Lower leg skin (tissue), 4 donors: ENCODE measurements around the gene PRELID2. TPM values are rescaled to one million over a fixed set of nuclear protein-coding genes. Genes with fewer than 3 reads are reported as not detected.

Source experiments
- DNase-seq, 2 donors: peaks; one replicate each; pipeline ENCODE4 v3.0.0-alpha.2; 2019; ENCODE audit warnings: low spot score in 2 of 2
- H3K4me3 ChIP-seq: fragments of 200-600 bp; sonication (generic); 2 replicates; pipeline ENCODE4 v1.5.1; 2017; ENCODE audit warnings: mild to moderate bottlenecking, low read depth; ENCODE audit not compliant: poor library complexity, severe bottlenecking
- CTCF ChIP-seq, 3 donors: fragments of 450-650 bp; IDR thresholded peaks; one replicate each; pipeline ENCODE4 v1.5.1; 2016; ENCODE audit warnings: antibody characterized with exemption in 3 of 3, mild to moderate bottlenecking in 3 of 3, moderate library complexity in 2 of 3
- POLR2A ChIP-seq, 2 donors: fragments of 450-650 bp; IDR thresholded peaks; one replicate each; pipeline ENCODE4 v1.6.1; 2016 to 2017; ENCODE audit warnings: antibody characterized with exemption in 2 of 2, mild to moderate bottlenecking in 1 of 2, moderate library complexity in 1 of 2
- WGBS, 2 donors: methylation state at CpG; one replicate each; pipeline ENCODE4 v1.1.5; 2018; 5-methylcytosine and 5-hydroxymethylcytosine counted together
- intact Hi-C: fragments of 100-400 bp; cut with DNase I; formaldehyde crosslinking; loops from one replicate; pipeline ENCODE4 v1.15.0; 2023; ENCODE audit warnings: low total_unique reads
- total RNA-seq, 4 donors: library from RNA; depleted of rRNA; stranded (reverse); fragments of >200 nt; gene quantifications; one replicate each; pipeline ENCODE4 v1.1.0, GENCODE V29; 2016

The PRELID2 gene
- total RNA-seq, 4 donors from 2014 or later: 2.9 to 6.4 (median 4.7) TPM

- intact Hi-C loops: no loop called here
- TF ChIP-seq POLR2A (IDR thresholded peaks at IDR 0.05): no peak
- no peak for TF ChIP-seq CTCF (IDR thresholded peaks at IDR 0.05)
- 88 to 95% methylated on average over 2 of the region's 2 CpGs for WGBS, 2 donors
- no peak for DNase-seq
- H3K4me3 ChIP-seq: no peak overlapping the region
Observed at GRCh38 chr5:145780982-145781381, 54.2 kb downstream of the PRELID2 start.

GRCh38 chr5:145778144-145778900 is 56.8 kb downstream of the PRELID2 start:
- DNase-seq: no peak
- 86 to 87% methylated on average over 10 to 12 of the region's 12 CpGs for WGBS, 2 donors
- TF ChIP-seq CTCF (IDR thresholded peaks at IDR 0.05) (no peak), POLR2A (IDR thresholded peaks at IDR 0.05) (no peak)
- intact Hi-C loops: no loop called here
- no peak overlapping the region for H3K4me3 ChIP-seq

GRCh38 chr5:145777445-145778063 is 57.6 kb downstream of the PRELID2 start:
- no peak overlapping the region for H3K4me3 ChIP-seq
- no peak for DNase-seq
- WGBS, 2 donors: 95 to 96% methylated on average over 5 to 11 of the region's 11 CpGs
- TF ChIP-seq POLR2A (IDR thresholded peaks at IDR 0.05) (no peak), CTCF (IDR thresholded peaks at IDR 0.05) (no peak)
- intact Hi-C loops: no loop called here

GRCh38 chr5:145776886-145777285 is 58.3 kb downstream of the PRELID2 start:
- no peak overlapping the region for H3K4me3 ChIP-seq
- 61 to 68% methylated on average over 2 of the region's 2 CpGs for WGBS, 2 donors
- intact Hi-C loops: no loop called here
- DNase-seq: no peak
- TF ChIP-seq CTCF (IDR thresholded peaks at IDR 0.05): no peak
- TF ChIP-seq POLR2A (IDR thresholded peaks at IDR 0.05): no peak

- 42 to 46% methylated on average over 2 of the region's 2 CpGs for WGBS, 2 donors
- DNase-seq: peak in 1 of 2 donors; percentile 57
- intact Hi-C loops: no loop called here
- no peak overlapping the region for H3K4me3 ChIP-seq
- no peak for TF ChIP-seq CTCF (IDR thresholded peaks at IDR 0.05)
- TF ChIP-seq POLR2A (IDR thresholded peaks at IDR 0.05): no peak
Observed at GRCh38 chr5:145775893-145776444, 59.2 kb downstream of the PRELID2 start.
